Measurements from ENCODE around the gene C22orf31. TPM values are rescaled to one million over a fixed set of nuclear protein-coding genes. Genes with fewer than 3 reads are reported as not detected.

Gene C22orf31
- polyA plus RNA-seq, 2 of the 4 experiments (the other 2 are of a cell fraction), result not detected

- H3K9me3 ChIP-seq, result no peaks in the 10 kb centered on the region
- no peak for FAIRE-seq
Observed at GRCh38 chr22:29055192-29055830, 6.3 kb downstream of the C22orf31 start.

More at GRCh38 chr22:29055192-29055830, 6.3 kb downstream of the C22orf31 start:
- H3K4me2 ChIP-seq, result no peak overlapping the region
- H3K27ac ChIP-seq, result no peak overlapping the region
- DNase-seq (ENCODE audit: low read depth in 1 of 2, low spot score in 1 of 2) (no peak), ATAC-seq (no peak)
- no peak overlapping the region for H3K4me3 ChIP-seq
- CTCF ChIA-PET, result interaction anchor here (1.1 to 1.6 kb wide), 3 partner anchors 14 to 200 kb away, joined by 3 to 7 read pairs (median 5); no protein-coding TSS in a partner anchor
- H3K4me1 ChIP-seq, result no peaks in the 10 kb centered on the region
- TF ChIP-seq ATOH8 (CRISPR knock-in tag; IDR thresholded peaks at IDR 0.05; ENCODE audit: low read depth), result no peak
- no peak for TF ChIP-seq HES2 (IDR thresholded peaks at IDR 0.05)
- no peak for TF ChIP-seq JUNB (IDR thresholded peaks at IDR 0.05)
- no peak for TF ChIP-seq ELK1 (IDR thresholded peaks at IDR 0.05; ENCODE audit: low read depth, low read length)
- TF ChIP-seq USF2 (IDR thresholded peaks at IDR 0.05), result no peak
- TF ChIP-seq RCOR1 (IDR thresholded peaks at IDR 0.05; ENCODE audit: low read depth, low read length), result no peak
- no peak for TF ChIP-seq REST (IDR thresholded peaks at IDR 0.05)
- TF ChIP-seq ZC3H11A (IDR thresholded peaks at IDR 0.05), result no peak
- no peak for TF ChIP-seq RFX5 (IDR thresholded peaks at IDR 0.05)
- TF ChIP-seq PHF8 (IDR thresholded peaks at IDR 0.05; ENCODE audit: borderline replicate concordance, low read depth), result no peak
- TF ChIP-seq BCL3 (IDR thresholded peaks at IDR 0.05), result no peak
- TF ChIP-seq RAD21 (conservative IDR thresholded peaks at IDR 0.05 in 1 of 2, IDR thresholded peaks at IDR 0.05 in 1 of 2), result no peak
- no peak for TF ChIP-seq CHD4 (IDR thresholded peaks at IDR 0.05; ENCODE audit: borderline replicate concordance)
- TF ChIP-seq NFE2L2 (conservative IDR thresholded peaks at IDR 0.05; ENCODE audit: low read length), result no peak
- no peak for TF ChIP-seq EP300 (IDR thresholded peaks at IDR 0.05)
- TF ChIP-seq HOXA7 (CRISPR knock-in tag; IDR thresholded peaks at IDR 0.05), result no peak
- no peak for TF ChIP-seq ESRRA (IDR thresholded peaks at IDR 0.05; ENCODE audit: borderline replicate concordance, low read length)
- 85% methylated on average over 14 of the region's 14 CpGs for WGBS (ENCODE audit: missing lambda C conversion rate)
- POLR2A ChIA-PET, result no interaction called here

Measured in A549 (cell line).